Activated naive CD4-positive, alpha-beta T cell treated with anti-CD3 and anti-CD28 coated beads, Interleukin-2, amount 50 U/mL, for 24 hours (primary cell): ENCODE results near the gene MCFD2.

ENCODE experiments used
- H3K27ac Mint-ChIP-seq: one replicate; pipeline ENCODE4 v1.8.0; 2021; ENCODE audit warnings: mild to moderate bottlenecking, mixed read lengths
- H3K27me3 Mint-ChIP-seq: one replicate; pipeline ENCODE4 v1.8.0; 2021; ENCODE audit warnings: mixed read lengths
- H3K36me3 Mint-ChIP-seq: one replicate; pipeline ENCODE4 v1.8.0; 2021; ENCODE audit warnings: mixed read lengths
- H3K4me1 Mint-ChIP-seq: one replicate; pipeline ENCODE4 v1.8.0; 2021; ENCODE audit warnings: mixed read lengths
- H3K4me3 Mint-ChIP-seq: one replicate; pipeline ENCODE4 v1.8.0; 2021; ENCODE audit warnings: mild to moderate bottlenecking, mixed read lengths
- H3K9me3 Mint-ChIP-seq: one replicate; pipeline ENCODE4 v1.8.0; 2021; ENCODE audit warnings: mixed read lengths

The MCFD2 gene

GRCh38 chr2:46856336-46856735, 59.3 kb downstream of the MCFD2 start:
- no peak overlapping the region for H3K27ac Mint-ChIP-seq
- H3K9me3 Mint-ChIP-seq: no peaks in the 10 kb centered on the region
- H3K4me1 Mint-ChIP-seq: no peaks in the 10 kb centered on the region
- H3K27me3 Mint-ChIP-seq: no peaks in the 10 kb centered on the region
- no peak overlapping the region for H3K4me3 Mint-ChIP-seq
- no peaks in the 10 kb centered on the region for H3K36me3 Mint-ChIP-seq

DNA sequence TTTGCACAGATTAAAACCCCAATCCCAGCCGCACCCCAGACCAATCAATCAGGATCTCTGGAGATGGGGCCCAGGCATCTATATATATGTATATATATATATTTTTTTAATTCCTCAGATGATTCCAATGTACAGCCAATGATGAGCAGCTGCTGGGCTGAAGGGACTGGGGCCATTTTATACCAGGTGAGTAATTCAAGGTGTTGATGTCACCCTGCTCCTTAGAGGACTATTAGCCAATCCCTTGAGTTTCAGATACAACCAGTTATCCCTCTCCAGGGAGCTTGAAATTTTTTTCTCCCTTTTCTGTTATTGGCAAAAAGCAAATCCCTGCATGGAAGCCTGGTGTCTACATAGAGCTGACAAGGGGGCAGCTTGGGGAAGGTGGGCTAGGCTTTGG, 59.8 kb downstream of the MCFD2 start:
- no peaks in the 10 kb centered on the region for H3K4me1 Mint-ChIP-seq
- H3K4me3 Mint-ChIP-seq: no peak overlapping the region
- H3K27ac Mint-ChIP-seq: no peak overlapping the region
- H3K36me3 Mint-ChIP-seq: no peaks in the 10 kb centered on the region
- H3K9me3 Mint-ChIP-seq: no peaks in the 10 kb centered on the region
- H3K27me3 Mint-ChIP-seq: no peaks in the 10 kb centered on the region

GRCh38 chr2:46854260-46854659, 61.3 kb downstream of the MCFD2 start:
- Mint-ChIP-seq H3K4me3 (no peak overlapping the region), H3K4me1 (no peaks in the 10 kb centered on the region), H3K9me3 (no peaks in the 10 kb centered on the region), H3K36me3 (no peaks in the 10 kb centered on the region), H3K27me3 (no peaks in the 10 kb centered on the region), H3K27ac (no peak overlapping the region)

DNA sequence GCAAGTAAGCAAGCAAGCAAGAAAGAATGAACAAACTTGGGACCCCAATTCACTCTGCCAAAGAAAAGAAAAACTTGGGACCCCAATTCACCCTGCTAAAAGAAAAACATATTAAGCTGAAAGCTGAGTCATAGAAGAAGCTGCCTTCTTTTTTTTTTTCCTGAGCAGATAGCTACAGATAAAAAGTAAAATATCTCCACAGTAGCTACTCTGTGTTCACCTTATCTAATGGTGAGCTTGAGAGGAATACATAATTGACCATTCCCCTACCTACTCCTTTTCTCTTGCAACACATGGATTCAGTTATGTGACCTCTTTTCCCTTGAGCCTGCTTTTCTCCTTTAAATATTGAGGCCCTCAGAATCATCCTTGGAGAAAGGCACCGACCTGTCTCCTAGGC, 63.0 kb downstream of the MCFD2 start:
- Mint-ChIP-seq H3K36me3 (no peaks in the 10 kb centered on the region), H3K27ac (no peak overlapping the region), H3K4me1 (no peaks in the 10 kb centered on the region)

GRCh38 chr2:46852124-46852523, 63.5 kb downstream of the MCFD2 start:
- no peak overlapping the region for H3K4me3 Mint-ChIP-seq
- no peaks in the 10 kb centered on the region for H3K4me1 Mint-ChIP-seq
- H3K36me3 Mint-ChIP-seq: no peaks in the 10 kb centered on the region
- no peak overlapping the region for H3K27ac Mint-ChIP-seq
- H3K9me3 Mint-ChIP-seq: no peaks in the 10 kb centered on the region
- no peaks in the 10 kb centered on the region for H3K27me3 Mint-ChIP-seq

More for the DNA sequence above, 63.0 kb downstream of the MCFD2 start:
- Mint-ChIP-seq H3K4me3 (no peak overlapping the region), H3K9me3 (no peaks in the 10 kb centered on the region), H3K27me3 (no peaks in the 10 kb centered on the region)
